NCI-H2081 treated with DMSO at 0.1 percent for 48 hours (cell line): ENCODE results near the gene TICAM1.
"Not testable (repeated sequence)": the region's sequence is repeated elsewhere in the genome, so short reads cannot be mapped to it uniquely, and the experiment has no call there.

Experiments used
- DNase-seq: peaks from one replicate; lab custom pipeline; 2025; lab: John Stamatoyannopoulos, UW

Gene TICAM1

GRCh38 chr19:4803736-4804695 lies 27.5 kb downstream of the TICAM1 start:
- no peak for DNase-seq

DNA sequence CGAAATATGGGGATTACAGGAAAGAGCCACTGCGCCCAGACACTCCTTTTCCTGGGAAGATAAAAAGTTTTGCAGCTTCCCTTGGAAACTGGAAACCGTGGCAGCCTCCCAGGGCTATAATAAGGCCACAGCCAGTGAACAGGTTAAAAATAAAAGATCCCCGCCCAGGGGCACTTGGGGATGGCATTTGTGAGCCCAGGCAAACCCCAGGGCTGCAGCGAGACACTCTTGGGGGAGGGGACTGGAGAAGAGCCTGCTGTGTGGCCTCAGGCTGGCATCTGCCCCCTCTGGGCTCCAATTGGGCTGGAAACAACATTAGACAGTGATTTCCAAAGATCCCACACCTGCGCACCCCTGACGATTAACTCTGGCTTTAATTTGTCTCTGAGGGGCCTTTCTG lies 28.8 kb downstream of the TICAM1 start:
- DNase-seq, result no peak

DNA sequence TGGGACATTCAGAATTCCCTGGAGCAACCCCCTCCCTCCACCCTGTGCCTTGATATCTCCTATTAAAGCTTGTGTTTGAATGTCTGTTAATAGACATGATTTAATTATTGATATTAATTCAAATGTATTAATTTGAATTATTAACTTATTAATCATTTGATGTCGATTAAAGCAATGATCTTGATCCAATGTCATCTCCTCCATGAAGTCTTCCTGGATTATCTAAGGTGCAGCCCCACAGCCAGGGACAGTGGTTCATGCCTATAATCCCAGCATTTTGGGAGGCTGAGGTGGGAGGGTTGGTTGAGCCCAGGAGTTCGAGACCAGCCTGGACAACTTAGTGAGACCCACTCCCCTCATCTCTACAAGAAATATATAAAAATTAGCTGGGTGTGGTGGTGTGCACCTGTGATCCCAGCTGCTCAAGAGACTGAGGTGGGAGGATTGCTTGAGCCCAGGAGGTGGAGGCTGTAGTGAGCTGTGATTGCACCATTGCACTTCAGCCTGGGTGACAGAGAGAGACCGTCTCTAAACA lies 30.4 kb downstream of the TICAM1 start:
- no peak for DNase-seq

DNA sequence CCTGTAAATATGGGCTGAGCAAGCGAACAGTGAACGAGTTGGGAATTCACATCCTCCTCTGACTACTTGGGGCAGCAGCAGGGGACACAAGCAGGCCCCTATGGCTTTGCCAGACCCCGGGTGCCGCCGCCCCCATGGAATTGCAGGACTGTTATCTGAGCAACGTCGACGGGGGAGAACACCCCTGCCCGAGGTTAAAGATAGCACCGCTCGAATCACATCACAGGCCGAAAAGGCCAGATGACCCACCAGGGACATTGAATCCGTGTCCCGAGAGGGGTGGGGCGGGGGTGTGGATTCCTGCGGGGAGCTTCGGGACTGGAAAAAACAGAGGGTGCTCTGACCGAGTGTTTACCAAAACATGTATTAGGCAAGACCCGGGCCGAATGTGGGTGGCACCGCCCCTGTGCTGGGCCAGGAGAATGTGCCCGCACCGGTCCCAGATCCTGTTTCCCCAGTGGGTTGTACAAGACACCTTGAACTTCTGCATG lies 30.9 kb downstream of the TICAM1 start:
- no peak for DNase-seq

- no peak for DNase-seq
Observed at GRCh38 chr19:4795400-4795799, 36.1 kb downstream of the TICAM1 start.

DNA sequence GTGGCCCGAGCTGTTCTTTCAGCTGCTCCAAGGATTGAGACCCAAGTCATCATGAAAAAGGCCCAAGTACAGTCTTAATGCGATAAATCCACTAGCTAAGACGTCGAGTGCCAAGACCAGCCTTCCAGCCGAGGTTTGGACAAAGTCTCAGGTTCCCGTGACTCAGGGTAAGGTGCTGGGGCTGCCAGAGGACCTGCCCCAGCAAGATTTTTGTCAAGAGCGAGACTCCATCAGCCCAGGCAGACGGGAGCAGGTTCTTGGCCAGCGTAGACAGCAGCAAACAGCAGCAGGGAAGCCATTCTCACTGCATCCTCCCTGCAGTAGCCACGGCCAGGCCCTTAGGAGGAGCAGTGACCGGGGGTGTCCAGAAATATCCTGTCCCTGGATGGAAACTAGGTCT lies 36.5 kb downstream of the TICAM1 start:
- DNase-seq, result no peak

GRCh38 chr19:4793278-4793677 lies 38.2 kb downstream of the TICAM1 start:
- not testable (repeated sequence) for DNase-seq

DNA sequence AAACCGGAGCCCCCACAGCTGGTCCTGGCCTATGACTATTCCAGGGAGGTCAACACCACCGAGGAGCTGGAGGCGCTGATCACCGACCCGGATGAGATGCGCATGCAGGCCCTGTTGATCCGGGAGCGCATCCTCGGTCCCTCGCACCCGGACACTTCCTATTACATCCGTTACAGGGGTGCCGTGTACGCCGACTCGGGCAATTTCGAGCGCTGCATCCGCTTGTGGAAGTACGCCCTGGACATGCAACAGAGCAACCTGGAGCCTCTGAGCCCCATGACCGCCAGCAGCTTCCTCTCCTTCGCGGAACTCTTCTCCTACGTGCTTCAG lies 38.7 kb downstream of the TICAM1 start:
- DNase-seq, result not testable (repeated sequence)

DNA sequence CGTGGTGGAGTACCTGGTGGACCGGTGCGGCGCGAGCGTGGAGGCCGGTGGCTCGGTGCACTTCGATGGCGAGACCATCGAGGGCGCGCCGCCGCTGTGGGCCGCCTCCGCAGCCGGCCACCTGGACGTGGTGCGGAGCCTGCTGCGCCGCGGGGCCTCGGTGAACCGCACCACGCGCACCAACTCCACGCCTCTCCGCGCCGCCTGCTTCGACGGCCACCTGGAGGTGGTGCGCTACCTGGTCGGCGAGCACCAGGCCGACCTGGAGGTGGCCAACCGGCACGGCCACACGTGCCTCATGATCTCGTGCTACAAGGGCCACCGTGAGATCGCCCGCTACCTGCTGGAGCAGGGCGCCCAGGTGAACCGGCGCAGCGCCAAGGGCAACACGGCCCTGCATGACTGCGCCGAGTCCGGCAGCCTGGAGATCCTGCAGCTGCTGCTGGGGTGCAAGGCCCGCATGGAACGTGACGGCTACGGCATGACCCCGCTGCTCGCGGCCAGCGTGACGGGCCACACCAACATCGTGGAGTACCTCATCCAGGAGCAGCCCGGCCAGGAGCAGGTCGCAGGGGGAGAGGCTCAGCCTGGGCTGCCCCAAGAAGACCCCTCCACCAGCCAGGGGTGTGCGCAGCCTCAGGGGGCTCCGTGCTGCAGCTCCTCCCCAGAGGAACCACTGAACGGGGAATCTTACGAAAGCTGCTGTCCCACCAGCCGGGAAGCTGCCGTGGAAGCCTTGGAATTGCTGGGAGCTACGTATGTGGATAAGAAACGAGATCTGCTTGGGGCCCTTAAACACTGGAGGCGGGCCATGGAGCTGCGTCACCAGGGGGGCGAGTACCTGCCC lies 39.3 kb downstream of the TICAM1 start:
- DNase-seq, result not testable (repeated sequence)

DNA sequence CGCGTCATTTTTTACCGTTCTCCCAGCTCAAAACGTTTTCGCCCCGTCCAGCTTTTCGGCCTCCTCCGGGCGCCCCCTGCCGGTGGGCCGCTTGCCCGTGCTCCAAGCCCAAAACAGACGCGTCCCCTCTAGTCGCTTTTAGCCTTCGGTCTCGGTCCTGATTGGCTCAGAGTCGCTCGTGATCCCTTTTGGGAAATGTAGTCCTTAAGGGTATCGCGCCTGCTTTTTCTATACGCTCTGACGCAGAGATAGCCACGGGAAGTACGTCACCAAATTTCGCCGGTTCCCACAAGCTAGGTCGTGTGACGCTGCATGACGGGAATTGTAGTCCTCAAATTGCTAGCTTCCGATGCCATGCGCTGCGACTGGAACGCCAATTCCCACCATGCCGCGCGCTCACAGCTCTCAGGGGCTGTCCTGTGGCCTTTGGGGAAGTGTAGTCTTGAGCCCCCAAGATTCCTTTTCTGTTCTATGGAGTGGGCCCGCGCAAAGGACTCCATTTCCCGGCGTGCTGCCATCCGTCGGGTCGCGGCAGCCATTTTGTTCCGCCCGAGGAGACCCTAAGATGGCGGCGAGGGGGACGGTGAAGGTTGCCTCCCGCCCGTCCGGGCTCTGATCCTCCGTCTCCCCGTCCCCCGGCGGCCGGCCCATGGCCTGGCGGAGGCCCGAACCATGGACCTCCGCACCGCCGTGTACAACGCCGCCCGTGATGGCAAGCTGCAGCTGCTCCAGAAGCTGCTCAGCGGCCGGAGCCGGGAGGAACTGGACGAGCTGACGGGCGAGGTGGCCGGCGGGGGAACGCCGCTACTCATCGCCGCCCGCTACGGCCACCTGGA lies 40.1 kb downstream of the TICAM1 start, which contains the start of gene FEM1A:
FEM1A (plus strand) TSS at position 552 of the 836 bp plus-strand sequence; CDS start at position 673, 121 bp downstream.
- DNase-seq, result peak; percentile 98

DNA sequence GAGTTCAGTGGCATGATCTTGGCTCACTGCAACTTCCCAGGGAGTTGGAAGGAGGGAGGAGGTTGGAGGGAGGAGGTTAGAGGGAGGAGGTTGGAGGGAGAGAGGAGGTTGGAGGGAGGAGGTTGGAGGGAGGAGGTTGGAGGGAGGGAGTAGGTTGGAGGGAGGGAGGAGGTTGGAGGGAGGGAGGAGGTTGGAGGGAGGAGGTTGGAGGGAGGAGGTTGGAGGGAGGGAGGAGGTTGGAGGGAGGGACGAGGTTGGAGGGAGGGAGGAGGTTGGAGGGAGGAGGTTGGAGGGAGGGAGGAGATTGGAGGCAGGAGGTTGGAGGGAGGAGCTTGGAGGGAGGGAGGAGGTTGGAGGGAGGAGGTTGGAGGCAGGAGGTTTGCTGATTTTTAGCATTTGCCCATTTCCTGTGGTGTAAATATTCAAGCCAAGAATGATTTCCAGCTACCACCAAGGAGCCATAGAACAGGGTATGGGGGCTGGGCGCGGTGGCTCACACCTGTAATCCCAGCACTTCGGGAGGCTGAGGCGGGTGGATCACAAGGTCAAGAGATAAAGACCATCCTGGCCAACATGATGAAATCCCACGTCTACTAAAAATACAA lies 45.0 kb downstream of the TICAM1 start:
- not testable (repeated sequence) for DNase-seq

DNA sequence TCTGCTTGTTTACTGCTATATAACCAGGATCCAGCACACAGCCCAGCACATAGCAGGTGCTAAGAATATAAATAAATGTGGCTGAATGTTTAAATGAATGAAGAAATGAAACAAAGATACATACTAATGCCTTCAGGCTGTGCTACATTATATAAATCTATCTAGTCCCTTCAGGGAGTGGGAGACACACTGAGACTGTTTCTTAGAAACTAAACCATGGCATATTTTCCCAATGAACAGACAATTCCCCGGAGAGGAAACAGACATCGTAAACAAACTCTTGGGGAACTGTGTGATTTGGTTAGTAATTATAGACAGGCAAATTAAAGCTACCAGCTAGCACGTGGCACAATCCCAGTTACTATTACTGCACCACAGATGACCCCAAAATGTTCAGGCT lies 49.7 kb downstream of the TICAM1 start:
- no peak for DNase-seq

DNA sequence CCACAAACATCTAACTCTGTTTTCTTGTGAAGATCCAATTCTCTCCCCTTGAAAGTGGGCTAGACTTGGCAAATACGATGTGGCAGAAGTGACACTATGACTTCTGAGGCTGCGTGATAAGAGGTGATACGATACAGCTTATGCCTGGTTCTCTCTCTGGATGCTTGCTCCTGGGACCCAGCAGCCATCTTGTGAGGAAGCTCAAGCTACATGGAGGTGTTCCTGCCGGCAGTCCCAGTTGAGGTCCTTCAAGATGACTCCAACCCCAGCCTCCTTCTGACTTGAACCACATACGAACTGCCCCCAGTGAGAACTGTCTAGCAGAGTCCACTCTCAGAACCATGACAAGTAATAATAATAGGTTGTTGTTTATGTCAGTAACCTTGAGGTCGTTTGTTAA lies 50.7 kb downstream of the TICAM1 start:
- DNase-seq, result no peak

DNA sequence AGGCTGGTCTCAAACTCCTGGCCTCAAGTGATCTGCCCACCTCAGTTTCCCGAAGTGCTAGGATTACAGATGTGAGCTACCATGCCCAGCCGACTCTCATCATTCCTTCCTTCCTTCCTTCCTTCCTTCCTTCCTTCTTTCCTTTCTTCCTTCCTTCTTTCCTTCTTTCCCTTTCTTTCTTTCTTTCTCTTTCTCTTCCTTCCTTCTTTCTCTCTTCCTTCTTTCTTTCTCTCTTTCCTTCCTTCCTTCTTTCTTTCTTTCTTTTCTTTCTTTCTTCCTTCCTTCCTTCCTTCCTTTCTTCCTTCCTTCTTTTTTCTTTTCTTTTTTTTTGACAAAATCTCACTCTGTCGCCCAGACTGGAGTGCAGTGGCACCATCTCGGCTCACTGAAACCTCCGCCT lies 53.4 kb downstream of the TICAM1 start:
- DNase-seq, result not testable (repeated sequence)

DNA sequence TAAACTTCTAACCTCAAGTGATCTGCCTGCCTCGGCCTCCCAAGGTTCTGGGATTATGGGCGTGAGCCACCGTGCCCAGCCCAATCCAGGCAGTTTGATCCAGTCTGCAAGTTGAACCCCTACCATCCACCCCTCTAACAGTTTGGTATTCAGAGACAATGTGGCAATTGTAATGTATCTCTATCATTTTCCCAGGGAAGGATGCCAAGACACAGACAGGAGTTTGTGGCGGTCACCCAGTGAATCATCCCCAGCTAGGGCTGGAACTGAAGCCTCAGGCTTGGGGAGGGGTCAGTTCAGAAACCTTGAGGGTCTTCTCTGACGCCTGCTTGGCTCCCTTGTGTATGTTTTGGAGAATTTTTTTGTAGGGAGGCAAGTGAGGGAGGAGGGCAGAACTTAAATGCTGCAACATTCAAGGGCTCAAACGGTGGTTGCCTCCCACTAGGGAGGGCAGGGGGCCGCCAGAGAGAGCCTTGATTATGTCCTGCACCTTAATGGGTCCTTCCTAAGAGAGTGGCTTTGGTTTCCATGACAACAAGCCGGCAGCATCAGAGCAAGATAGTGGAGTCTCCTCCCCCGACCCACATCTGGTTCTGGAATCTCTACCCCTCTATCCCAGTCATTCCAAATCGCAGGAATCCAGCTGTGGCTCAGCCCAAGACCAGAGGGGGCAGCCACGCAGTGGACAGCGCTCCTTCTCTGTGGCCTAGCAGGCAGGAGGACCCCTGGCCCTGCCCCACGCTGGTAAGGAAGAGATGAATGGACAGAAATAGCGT lies 54.9 kb downstream of the TICAM1 start:
- no peak for DNase-seq

- no peak for DNase-seq
Observed at GRCh38 chr19:4775627-4776152, 55.8 kb downstream of the TICAM1 start.

GRCh38 chr19:4774136-4774535 lies 57.4 kb downstream of the TICAM1 start:
- DNase-seq, result no peak

- no peak for DNase-seq
Observed at GRCh38 chr19:4773047-4773640, 58.4 kb downstream of the TICAM1 start.

- DNase-seq, result no peak
Observed at GRCh38 chr19:4772566-4772965, 58.9 kb downstream of the TICAM1 start.
